ENCODE data around the gene ASMT.
"Not testable (repeated sequence)": the region's sequence is repeated elsewhere in the genome, so short reads cannot be mapped to it uniquely, and the experiment has no call there.

The ASMT gene

DNA sequence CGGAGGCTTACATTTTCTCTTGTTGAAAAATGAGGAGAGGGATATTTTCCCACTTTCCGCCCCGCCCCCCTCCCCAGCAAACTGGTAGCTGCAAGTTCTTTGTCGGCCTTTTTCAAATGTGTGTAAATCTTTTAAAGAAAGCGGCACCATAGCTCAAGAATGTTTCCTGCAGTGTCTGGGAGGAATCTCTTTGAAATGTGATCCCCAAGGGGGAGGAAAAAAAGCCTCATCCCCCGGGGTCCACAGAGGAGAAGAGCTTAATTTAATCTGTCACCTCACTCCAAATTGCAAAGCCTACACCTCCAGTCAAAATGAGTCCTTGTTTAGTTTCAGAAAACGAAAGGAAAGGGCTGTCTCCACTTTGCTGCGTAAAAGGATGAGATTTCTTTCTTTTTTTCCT is 34.8 kb downstream of the ASMT start:
- TF ChIP-seq POLR2A (IDR thresholded peaks at IDR 0.05; ENCODE audit: low read depth, low read length) = no peak
- DNase-seq (ENCODE audit: insufficient read length, low spot score) = no peak

DNA sequence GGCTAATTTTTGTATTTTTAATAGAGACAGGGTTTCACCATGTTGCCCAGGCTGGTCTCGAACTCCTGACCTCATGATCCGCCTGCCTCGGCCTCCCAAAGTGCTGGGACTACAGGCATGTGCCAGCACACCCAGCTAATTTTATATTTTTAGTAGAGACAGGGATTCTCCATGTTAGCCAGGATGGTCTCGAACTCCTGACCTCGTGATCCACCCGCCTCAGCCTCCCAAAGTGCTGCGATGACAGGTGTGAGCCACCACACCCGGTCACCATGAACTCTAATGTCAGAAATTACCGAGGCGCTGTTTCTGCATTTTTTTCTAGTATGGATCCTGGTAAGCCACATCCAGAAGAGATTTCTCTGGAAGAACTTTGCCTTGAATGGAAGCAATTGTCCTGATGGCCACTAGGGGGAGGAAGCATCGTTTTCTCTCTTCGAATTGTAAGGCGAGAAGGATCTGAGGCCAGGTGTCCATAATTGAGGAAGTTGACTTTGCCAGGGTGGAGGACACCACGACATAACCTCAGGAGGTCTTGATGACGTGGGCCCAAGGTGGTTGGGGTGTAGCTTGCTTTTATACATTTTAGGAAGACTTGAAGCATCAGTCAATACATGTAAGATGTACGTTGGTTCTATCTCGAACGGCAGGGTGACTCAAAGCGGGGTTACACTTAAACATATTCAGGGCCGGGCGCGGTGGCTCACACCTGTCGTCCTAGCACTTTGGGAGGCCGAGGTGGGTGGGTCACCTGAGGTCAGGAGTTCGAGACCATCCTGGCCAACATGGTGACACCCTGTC is 37.4 kb downstream of the ASMT start:
- DNase-seq (ENCODE audit: insufficient read length, low spot score) = peak; percentile 21
- FAIRE-seq = not testable (repeated sequence)

More for the DNA sequence above, 34.8 kb downstream of the ASMT start:
- no peak for FAIRE-seq

DNA sequence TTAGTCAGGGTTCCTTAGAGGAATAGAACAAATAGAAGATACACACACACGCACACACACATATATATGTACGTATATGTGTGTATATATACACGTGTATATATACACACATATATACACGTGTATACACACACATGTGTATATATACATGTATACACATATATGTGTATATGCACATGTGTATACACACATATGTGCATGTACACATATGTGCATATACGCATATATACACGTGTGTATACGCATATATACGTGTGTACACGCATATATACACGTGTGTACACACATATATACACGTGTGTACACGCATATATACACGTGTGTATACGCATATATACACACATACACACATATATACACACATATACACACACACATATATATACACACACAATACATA is 41.5 kb downstream of the ASMT start:
- DNase-seq (ENCODE audit: insufficient read length, low spot score) (no peak), FAIRE-seq (no peak)
- no peak for TF ChIP-seq POLR2A (IDR thresholded peaks at IDR 0.05; ENCODE audit: low read depth, low read length)

DNA sequence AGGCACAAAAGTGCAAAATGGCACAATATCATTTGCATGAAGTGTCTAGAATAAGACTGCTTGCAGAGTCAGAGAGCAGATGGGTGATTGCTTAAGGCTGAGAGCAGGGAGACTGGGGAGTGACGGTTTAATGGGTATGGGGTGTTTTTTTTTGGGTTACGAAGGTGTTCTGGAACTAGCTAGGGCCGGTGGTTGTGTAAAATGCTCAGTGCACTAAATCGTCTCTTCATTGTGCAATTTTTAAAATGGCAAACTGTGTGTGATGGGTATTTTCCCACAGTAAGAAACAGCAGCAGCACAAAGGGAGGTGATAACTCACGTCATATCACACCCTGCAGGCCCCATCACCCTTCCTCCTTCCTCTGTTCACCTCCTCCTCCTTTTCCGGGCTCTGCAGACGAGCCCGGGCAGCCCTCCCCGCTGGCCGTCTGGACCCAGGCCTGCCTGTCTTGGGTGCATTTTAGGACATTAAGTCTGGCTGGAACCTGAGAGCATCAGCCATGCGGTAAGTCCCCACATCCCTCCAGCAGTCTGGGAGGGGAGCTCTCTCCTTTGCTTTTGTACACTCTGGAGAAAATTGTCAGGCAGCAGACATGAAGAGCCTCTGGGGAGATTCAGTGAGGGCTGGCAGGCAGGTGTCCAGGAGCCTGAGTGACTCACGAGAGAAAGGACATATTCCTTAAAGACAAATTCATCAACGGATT is 42.7 kb downstream of the ASMT start:
- FAIRE-seq = no peak
- DNase-seq (ENCODE audit: insufficient read length, low spot score) = peak; percentile 20
- no peak for TF ChIP-seq POLR2A (IDR thresholded peaks at IDR 0.05; ENCODE audit: low read depth, low read length)

DNA sequence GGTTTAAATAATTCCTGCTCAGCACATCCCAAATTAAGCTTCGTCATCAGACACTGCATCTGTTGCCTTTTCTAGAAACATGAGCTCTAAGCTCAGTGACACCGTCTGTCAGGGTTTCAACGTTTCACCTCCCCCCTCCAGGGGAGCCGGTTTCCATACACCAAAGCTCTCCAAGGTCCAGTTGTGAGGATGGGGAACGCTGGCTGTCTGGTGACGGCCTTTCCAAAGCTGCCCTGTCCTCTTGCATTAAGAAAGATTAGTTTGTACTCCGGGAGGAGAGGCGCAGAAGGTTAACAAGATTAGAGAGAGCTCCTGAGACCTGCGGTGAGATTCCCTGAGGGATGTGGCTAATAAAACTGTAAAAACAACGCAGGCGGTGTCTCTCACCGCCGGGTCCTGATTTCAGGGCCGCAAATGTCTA is 43.2 kb downstream of the ASMT start:
- FAIRE-seq (no peak), DNase-seq (ENCODE audit: insufficient read length, low spot score) (no peak)
- no peak for TF ChIP-seq POLR2A (IDR thresholded peaks at IDR 0.05; ENCODE audit: low read depth, low read length)

DNA sequence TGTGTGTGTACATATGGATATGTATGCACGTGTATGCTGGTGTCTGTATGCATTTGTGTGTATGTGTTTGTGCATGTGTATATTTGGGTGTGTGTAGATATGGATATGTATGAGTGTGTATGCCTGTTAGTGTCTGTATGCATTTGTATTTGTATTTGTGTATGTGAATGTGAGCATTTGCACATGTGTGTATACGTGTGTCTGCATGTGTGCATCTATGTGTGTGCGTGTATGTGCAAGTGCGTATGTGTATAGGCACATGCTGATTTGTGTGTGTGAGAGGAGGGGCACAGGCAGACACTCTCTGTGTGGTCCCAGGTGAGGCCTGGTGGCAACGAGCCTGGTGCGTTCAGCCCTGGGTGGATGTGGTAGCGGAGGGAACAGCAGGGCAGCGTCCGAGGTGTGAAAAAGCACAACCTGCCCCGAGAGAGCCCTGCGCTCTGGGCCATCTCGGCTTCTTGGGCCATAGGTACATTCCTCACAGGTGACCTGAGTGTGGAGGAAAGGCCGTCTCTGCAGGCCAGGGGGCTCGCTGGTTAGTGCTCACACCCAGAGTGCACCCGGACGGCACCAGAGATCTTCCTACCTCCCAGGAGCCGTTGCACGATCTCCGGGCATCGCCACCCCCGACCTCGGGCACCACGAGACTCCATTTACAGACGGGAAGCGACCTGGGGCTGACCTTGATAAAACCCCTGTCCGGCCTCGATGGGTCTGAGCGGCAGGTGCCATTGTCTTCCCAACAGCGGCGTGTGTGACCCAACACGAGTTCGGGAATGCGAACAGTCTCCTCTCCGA is 45.0 kb downstream of the ASMT start:
- FAIRE-seq (no peak), DNase-seq (ENCODE audit: insufficient read length, low spot score) (no peak)
- TF ChIP-seq POLR2A (IDR thresholded peaks at IDR 0.05; ENCODE audit: low read depth, low read length) = no peak

DNA sequence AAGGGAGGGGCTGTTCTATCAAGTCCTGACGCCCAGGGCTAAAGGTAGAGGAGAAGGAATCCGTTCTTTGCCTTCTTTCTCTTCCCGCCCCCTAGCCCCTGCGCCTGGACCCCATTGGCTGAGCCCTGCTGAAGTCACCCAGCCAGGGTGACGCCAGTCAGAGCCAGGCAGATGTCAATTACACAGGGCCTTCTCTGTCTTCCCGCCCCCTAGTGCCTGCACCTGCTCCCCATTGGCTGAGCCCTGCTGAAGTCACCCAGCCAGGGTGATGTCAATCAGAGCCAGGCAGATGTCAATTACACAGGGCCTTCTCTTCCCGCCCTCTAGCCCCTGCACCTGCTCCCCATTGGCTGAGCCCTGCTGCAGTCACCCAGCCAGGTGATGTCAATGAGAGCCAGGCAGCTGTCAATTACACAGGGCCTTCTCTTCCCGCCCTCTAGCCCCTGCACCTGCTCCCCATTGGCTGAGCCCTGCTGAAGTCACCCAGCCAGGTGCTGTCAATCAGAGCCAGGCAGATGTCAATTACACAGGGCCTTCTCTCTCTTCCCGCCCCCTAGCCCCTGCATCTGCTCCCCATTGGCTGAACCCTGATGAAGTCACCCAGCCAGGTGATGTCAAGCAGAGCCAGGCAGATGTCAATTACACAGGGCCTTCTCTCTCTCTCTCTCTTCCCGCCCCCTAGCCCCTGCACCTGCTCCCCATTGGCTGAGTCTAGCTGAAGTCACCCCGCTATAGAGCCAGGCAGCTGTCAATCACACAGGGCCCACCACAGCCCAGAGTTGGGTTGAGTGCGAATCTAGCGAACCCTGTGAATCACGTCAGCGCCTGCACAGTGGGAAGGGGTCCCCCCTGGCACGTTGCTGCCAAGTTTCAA is 46.4 kb downstream of the ASMT start:
- TF ChIP-seq POLR2A (IDR thresholded peaks at IDR 0.05; ENCODE audit: low read depth, low read length) = no peak
- DNase-seq (ENCODE audit: insufficient read length, low spot score) = no peak
- FAIRE-seq = no peak

DNA sequence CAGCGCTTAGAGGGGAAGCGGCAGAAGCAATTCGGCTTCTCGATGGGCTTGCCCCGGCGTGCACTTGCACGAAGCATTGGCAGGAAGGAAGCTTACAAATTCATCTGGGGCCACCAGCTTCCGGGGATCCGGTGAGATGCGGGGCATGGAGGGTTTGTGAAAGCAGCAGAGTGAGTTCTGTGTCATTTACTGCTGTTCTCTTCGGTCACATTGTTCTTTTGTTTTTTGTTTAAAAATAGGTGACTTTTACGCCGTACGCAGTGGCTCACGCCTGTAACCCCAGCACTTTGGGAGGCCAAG is 47.0 kb downstream of the ASMT start:
- no peak for FAIRE-seq
- DNase-seq (ENCODE audit: insufficient read length, low spot score) = no peak

DNA sequence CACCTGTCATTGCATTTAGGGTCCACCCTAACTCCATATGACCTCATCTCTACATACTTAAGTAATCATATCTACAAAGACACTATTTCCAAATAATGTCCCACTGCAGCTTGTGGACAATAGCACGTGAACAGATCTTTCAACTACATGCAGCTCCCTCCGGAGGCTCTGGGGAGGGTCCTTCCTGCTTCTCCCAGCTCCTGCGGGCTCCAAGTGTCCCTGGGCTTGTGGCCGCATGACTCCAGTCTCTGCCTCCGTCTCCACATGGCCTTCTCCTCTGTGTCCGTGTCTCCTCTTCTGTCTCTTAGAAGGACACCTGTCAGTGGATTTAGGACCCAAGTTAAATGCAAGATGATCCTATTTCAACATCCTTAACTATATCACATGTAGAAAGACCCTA is 52.7 kb downstream of the ASMT start:
- DNase-seq (ENCODE audit: insufficient read length, low spot score) (no peak), FAIRE-seq (no peak)
- TF ChIP-seq POLR2A (IDR thresholded peaks at IDR 0.05; ENCODE audit: low read depth, low read length) = no peak

More for the DNA sequence above, 47.0 kb downstream of the ASMT start:
- no peak for TF ChIP-seq POLR2A (IDR thresholded peaks at IDR 0.05; ENCODE audit: low read depth, low read length)

DNA sequence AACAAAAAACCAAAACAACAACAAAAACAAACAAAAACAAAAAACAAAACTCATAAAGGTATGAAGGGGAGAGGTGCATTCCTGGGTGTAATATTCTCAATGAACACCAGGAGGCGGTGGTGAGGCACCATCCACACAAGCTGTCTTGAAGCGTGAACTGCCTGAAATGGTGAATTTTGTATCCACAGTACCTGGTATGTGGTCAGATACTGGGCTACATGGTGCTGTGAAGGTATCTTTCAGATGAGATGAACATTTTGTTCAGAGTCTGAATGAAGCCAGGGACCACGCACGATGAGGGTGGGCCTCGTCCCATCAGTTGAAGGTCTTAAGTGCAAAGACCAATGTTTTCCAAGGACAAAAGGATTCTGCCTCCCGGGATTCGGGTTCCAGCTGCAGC is 58.5 kb downstream of the ASMT start:
- FAIRE-seq (no peak), DNase-seq (ENCODE audit: insufficient read length, low spot score) (no peak)
- no peak for TF ChIP-seq POLR2A (IDR thresholded peaks at IDR 0.05; ENCODE audit: low read depth, low read length)

DNA sequence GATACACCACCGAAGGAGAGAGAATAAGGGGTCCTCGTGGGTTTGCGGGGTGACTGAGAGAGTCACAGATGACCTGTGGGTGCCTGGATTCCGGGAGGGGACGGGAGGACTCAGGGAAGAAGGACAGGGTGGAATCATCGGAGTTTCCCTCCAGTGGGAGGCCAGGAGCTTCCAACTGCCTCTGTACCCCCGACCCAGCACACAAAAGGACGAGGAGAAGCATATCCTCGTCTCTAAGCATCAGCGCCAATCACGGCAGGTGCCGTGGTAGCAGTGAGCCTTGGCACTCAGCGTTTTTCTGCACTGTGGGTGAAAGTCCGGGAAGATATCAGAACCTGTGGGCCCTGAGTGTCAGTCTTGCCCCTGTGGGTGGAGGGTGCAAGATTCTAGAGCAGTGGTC is 62.0 kb downstream of the ASMT start:
- no peak for TF ChIP-seq POLR2A (IDR thresholded peaks at IDR 0.05; ENCODE audit: low read depth, low read length)
- no peak for DNase-seq (ENCODE audit: insufficient read length, low spot score)
- no peak for FAIRE-seq

DNA sequence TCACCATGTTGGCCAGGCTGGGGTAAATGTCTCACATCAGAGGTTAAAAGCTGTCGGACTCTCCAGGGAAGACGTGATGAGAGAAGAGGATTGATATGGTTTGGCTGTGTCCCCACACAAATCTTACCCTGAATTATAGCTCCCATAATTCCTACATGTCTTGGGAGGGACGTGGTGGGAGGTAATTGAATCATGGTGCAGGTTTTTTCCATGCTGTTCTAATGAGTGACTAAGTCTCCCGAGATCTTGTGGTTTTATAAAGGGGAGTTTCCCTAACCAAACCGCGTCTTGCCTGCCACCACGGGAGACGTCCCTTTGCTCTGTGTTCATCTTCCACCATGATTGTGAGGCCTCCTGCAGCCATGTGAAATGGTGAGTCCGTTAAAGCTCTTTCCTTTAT is 64.4 kb downstream of the ASMT start:
- DNase-seq (ENCODE audit: insufficient read length, low spot score) (no peak), FAIRE-seq (peak; percentile 62)
- no peak for TF ChIP-seq POLR2A (IDR thresholded peaks at IDR 0.05; ENCODE audit: low read depth, low read length)

DNA sequence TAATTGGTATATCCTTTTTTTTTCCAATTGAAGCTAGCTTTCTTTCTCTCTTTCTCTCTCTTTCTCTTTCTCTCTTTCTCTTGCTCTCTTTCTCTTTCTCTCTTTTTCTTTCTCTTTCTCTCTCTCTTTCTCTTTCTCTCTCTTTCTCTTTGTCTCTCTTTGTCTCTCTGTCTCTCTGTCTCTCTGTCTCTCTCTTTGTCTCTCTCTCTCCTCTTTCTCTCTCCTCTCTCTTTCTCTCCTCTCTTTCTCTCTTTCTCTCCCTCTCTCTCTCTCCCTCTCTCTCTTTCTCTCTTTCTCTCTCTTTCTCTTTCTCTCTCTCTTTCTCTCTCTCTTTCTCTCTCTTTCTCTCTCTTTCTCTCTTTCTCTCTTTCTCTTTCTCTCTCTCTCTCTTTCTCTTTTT is 66.6 kb downstream of the ASMT start:
- no peak for FAIRE-seq
- TF ChIP-seq POLR2A (IDR thresholded peaks at IDR 0.05; ENCODE audit: low read depth, low read length) = no peak
- no peak for DNase-seq (ENCODE audit: insufficient read length, low spot score)

DNA sequence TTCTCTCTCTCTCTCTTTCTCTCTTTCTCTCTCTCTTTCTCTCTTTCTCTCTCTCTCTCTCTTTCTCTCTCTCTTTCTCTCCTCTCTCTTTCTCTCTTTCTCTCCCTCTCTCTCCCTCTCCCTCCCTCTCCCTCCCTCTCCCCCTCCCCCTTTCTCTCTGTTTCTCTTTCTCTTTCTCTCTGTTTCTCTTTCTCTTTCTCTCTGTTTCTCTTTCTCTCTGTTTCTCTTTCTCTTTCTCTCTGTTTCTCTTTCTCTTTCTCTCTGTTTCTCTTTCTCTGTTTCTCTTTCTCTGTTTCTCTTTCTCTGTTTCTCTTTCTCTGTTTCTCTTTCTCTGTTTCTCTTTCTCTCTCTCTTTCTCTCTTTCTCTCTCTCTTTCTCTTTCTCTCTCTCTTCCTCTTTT is 67.0 kb downstream of the ASMT start:
- DNase-seq (ENCODE audit: insufficient read length, low spot score); FAIRE-seq: not testable (repeated sequence)

DNA sequence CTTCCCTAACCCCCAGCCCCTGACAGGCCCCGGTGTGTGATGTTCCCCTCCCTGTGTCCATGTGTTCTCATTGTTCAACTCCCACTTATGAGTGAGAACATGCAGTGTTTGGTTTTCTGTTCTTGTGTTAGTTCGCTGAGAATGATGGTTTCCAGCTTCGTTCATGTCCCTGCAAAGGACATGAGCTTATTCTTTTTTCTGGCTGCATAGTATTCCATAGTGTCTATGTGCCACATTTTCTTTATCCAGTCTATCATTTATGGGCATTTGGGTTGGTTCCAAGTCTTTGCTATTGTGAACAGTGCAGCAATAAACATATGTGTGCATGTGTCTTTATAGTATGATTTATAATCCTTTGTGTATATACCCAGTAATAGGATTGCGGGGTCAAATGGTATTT is 67.6 kb downstream of the ASMT start:
- FAIRE-seq; DNase-seq (ENCODE audit: insufficient read length, low spot score): not testable (repeated sequence)

DNA sequence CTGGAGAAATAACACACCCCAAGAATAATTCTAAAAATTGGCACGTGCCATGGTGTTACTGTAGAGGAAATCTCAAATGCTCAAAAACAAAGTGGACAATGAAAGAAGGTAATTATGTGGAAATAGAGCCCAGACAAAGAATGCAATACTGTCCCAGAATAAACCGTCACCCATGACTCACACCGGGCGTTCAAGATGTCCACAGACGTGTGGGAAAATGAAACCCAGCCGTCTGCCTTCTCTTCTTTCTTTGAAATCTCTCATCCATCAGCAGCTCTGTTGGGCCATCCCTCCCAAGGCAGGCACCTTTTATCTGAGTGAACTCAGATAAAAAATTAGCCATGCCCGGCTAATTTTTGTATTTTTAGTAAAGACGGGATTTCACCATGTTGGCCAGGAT is 70.0 kb downstream of the ASMT start:
- not testable (repeated sequence) for DNase-seq (ENCODE audit: insufficient read length, low spot score)

DNA sequence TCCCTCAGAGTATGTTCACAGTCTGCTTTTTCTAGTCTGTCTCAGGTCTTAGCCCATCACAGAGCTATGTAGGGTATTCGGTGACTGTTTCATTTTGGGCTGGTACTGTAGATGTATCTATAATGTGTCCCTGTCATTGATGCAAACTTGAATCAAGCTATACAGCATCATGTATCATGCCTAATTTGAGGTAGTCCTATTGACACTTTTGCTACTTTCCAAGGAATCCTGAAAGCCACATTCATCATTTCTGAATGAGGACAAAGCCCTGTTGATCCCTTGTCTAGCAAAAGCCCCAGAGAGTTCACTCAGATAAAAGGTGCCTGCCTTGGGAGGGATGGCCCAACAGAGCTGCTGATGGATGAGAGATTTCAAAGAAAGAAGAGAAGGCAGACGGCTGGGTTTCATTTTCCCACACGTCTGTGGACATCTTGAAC is 70.6 kb downstream of the ASMT start:
- peak; percentile 96 for FAIRE-seq
- DNase-seq (ENCODE audit: insufficient read length, low spot score) = not testable (repeated sequence)

More for the DNA sequence above, 70.0 kb downstream of the ASMT start:
- peak; percentile 90 for FAIRE-seq

Data from H54 (cell line).